Panc1 (cell line): ENCODE data around the gene LAMA5. TPM values are rescaled to one million over a fixed set of nuclear protein-coding genes. Genes with fewer than 3 reads are reported as not detected.

Experiments
- ATAC-seq: fragments of 200-7000 bp; cut with Tn5 transposase; 2 replicates; pipeline ENCODE4 v1.9.1; 2020; ENCODE audit warnings: mild to moderate bottlenecking, moderate library complexity
- BruUV-seq: library from RNA; stranded (reverse); fragments of 400-500 nt; replicated peaks from 2 replicates; lab custom pipeline; 2021; lab: Mats Ljungman, UMichigan
- CTCF ChIA-PET: fragments of 300-600 bp; sonication (Branson Sonifier 250); formaldehyde crosslinking; loops from one replicate; lab custom pipeline; 2022; ENCODE audit warnings: antibody characterized with exemption; lab: Charles Lee
- POLR2A ChIA-PET: fragments of 300-600 bp; sonication (Branson Sonifier 250); formaldehyde crosslinking; loops from one replicate; lab custom pipeline; 2022; ENCODE audit warnings: antibody characterized with exemption; lab: Charles Lee
- DNase-seq: peaks from one replicate; pipeline ENCODE4 v3.0.0-alpha.2; 2010; ENCODE audit warnings: low read depth, low spot score
- H3K27ac ChIP-seq: 2 replicates; pipeline ENCODE4 v1.5.1; 2011; ENCODE audit warnings: mild to moderate bottlenecking, low read length, inconsistent platforms
- H3K27me3 ChIP-seq: fragments of 200-500 bp; sonication (Bioruptor generic); 2 replicates; pipeline ENCODE4 v1.6.0; 2014; ENCODE audit warnings: low read length, inconsistent platforms; ENCODE audit not compliant: control insufficient read depth, insufficient read depth
- H3K36me3 ChIP-seq: fragments of 200-500 bp; sonication (Bioruptor generic); 2 replicates; pipeline ENCODE4 v1.5.1; 2014; ENCODE audit warnings: inconsistent platforms, mild to moderate bottlenecking, low read length, moderate library complexity; ENCODE audit not compliant: control insufficient read depth, insufficient read depth
- H3K4me1 ChIP-seq: 2 replicates; pipeline ENCODE4 v1.5.1; 2011; ENCODE audit warnings: inconsistent platforms, mild to moderate bottlenecking, low read length, moderate library complexity; ENCODE audit not compliant: control insufficient read depth, insufficient read depth
- H3K4me3 ChIP-seq, 2 experiments: 2 replicates each; pipeline ENCODE4 v1.5.1; 2011 to 2012; ENCODE audit warnings: low read depth in 2 of 2, low read length in 2 of 2, mild to moderate bottlenecking in 2 of 2, inconsistent platforms in 1 of 2, moderate library complexity in 1 of 2
- H3K9me3 ChIP-seq: fragments of 200-500 bp; sonication (Bioruptor generic); 2 replicates; pipeline ENCODE4 v1.5.1; 2014; ENCODE audit warnings: low read depth, mild to moderate bottlenecking, inconsistent platforms, low read length, moderate library complexity; ENCODE audit not compliant: control insufficient read depth, insufficient read depth
- POLR2AphosphoS5 ChIP-seq: IDR thresholded peaks from 2 replicates; pipeline ENCODE4 v1.6.1; 2012; ENCODE audit warnings: mild to moderate bottlenecking, low read depth, low read length, moderate library complexity
- SIN3A ChIP-seq: IDR thresholded peaks from 2 replicates; pipeline ENCODE4 v1.6.1; 2012; ENCODE audit warnings: low read depth, mild to moderate bottlenecking, low read length, moderate library complexity, borderline replicate concordance; ENCODE audit not compliant: insufficient read depth
- TCF7L2 ChIP-seq: IDR thresholded peaks from 2 replicates; pipeline ENCODE4 v1.6.1; 2011; ENCODE audit warnings: mild to moderate bottlenecking, low read depth, low read length, inconsistent platforms
- in situ Hi-C: cut with HindIII; loops from 2 replicates; pipeline ENCODE4 v1.10.0; 2016; ENCODE audit warnings: low sequenced_read_pairs, low pct_unique_long_range_greater_than_20kb
- intact Hi-C: fragments of 100-400 bp; cut with micrococcal nuclease; formaldehyde crosslinking; loops from one replicate; pipeline ENCODE4 v1.10.0; 2022; ENCODE audit not compliant: unreplicated experiment
- total RNA-seq: library from RNA; stranded (reverse); gene quantifications from one replicate; pipeline ENCODE4 v1.2.1, GENCODE V29; 2021; ENCODE audit not compliant: unreplicated experiment
- TF ChIP-seq, protein P1 (sequence below): fragments of 450-650 bp; IDR thresholded peaks from 2 replicates; pipeline ENCODE4 v1.5.1; 2017; ENCODE audit warnings: mild to moderate bottlenecking
- TF ChIP-seq, protein P2 (sequence below), 2 experiments: IDR thresholded peaks; 2 replicates each; pipeline ENCODE4 v1.6.1; 2011 to 2012; ENCODE audit warnings: low read depth in 2 of 2, control low read depth in 1 of 2, low read length in 1 of 2, mild to moderate bottlenecking in 1 of 2, moderate library complexity in 1 of 2; ENCODE audit not compliant: insufficient read depth in 1 of 2

LAMA5 gene
- total RNA-seq, 1 experiment from 2014 or later, result 497 TPM

DNA sequence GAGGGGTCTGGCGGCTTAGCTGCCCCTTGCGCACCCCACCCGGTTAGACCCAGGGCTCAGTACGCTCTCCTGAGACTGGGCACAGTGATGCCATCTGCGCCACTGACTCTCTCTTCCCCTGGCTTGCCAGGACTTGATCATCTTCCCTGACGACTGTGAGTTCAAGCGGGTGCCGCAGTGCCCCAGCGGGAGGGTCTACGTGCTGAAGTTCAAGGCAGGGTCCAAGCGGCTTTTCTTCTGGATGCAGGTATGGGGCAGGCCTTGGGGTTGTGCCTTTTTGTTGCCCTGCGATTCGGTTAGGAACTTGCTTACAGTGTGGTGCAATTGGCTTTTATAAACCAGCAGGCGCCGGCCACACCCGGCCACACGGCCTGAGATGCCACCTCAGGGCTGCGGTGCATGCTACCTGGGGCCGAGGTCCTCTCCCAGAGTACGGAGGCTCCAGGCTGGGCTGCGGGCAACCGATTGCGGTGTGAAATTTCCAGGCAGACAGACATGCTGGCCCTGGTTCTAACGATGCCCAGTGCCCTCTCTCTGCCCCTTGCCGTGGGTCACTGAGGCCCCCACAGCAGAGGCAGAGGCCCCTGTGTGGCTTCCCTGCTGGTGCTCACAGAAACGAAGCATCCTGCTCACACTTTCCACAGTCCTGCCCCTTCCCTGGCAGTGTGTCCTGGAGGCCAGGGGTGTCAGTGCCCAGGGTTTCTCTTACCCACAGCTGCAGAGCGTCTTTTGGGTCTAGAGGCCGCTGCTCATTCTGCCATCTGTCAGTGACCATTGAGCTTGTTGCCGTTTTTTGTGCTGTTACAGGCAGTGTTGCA is 62.6 kb downstream of the LAMA5 start:
- intact Hi-C loops (loop anchor here (5.0 kb wide), 1 partner anchor 78 kb away; no protein-coding TSS in a partner anchor), in situ Hi-C loops (no loop called here)
- H3K36me3 ChIP-seq, result peaks cover 5% of the 10 kb centered on the region
- no peak for ATAC-seq
- H3K27me3 ChIP-seq, result no peaks in the 10 kb centered on the region
- CTCF ChIA-PET, result interaction anchor here (2.8 kb wide), 1 partner anchor 78 kb away, joined by 7 read pairs; no protein-coding TSS in a partner anchor
- peak overlapping the region; percentile 83 to 94 for H3K4me3 ChIP-seq
- BruUV-seq, result no TSS peak
- H3K9me3 ChIP-seq, result no peaks in the 10 kb centered on the region
- DNase-seq, result no peak
- POLR2A ChIA-PET, result no interaction called here
- TF ChIP-seq, protein P1, sequence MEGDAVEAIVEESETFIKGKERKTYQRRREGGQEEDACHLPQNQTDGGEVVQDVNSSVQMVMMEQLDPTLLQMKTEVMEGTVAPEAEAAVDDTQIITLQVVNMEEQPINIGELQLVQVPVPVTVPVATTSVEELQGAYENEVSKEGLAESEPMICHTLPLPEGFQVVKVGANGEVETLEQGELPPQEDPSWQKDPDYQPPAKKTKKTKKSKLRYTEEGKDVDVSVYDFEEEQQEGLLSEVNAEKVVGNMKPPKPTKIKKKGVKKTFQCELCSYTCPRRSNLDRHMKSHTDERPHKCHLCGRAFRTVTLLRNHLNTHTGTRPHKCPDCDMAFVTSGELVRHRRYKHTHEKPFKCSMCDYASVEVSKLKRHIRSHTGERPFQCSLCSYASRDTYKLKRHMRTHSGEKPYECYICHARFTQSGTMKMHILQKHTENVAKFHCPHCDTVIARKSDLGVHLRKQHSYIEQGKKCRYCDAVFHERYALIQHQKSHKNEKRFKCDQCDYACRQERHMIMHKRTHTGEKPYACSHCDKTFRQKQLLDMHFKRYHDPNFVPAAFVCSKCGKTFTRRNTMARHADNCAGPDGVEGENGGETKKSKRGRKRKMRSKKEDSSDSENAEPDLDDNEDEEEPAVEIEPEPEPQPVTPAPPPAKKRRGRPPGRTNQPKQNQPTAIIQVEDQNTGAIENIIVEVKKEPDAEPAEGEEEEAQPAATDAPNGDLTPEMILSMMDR, result no peak
- TF ChIP-seq POLR2AphosphoS5 (peak; percentile 38; the same call in 1 of the 2 replicates), SIN3A (peak; percentile 62; the same call in 1 of the 2 replicates), TCF7L2 (no peak)
- peaks cover 45% of the 10 kb centered on the region for H3K4me1 ChIP-seq
- peak overlapping the region; percentile 91 for H3K27ac ChIP-seq

DNA sequence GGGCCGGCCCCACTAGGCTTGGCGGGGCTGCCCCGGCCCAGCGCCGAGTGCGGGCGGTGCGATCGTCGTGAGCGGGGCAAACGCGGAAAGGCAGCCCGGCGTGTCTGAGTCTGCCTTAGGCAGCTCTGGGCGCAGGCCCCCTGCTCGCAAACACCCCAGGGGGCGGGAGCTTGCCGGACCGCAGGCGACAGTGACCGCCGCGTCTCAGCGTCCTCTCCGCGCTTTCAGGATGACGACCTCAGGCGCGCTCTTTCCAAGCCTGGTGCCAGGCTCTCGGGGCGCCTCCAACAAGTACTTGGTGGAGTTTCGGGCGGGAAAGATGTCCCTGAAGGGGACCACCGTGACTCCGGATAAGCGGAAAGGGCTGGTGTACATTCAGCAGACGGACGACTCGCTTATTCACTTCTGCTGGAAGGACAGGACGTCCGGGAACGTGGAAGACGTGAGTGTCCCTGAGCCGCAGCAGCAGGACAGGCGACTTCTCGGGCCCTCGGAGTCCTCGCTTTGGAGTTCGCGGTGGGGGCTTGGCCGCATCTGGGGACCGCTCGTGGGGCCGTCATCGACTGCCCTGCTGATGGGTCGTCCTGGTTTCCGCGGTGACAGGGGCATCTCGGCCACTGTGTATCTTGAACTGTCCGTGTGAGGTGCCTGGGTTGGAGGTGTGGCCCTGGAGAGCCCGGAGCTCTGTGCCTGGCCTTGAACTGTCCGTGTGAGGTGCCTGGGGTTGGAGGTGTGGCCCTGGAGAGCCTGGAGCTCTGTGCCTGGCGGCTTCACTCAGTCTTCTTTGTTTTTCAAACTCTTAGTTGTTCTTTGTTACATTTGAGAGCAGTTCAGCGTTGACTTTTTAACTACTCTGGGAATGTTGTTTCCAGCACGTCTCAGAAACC is 63.5 kb downstream of the LAMA5 start:
- Histone ChIP-seq H3K27me3 (no peaks in the 10 kb centered on the region), H3K36me3 (peaks cover 2% of the 10 kb centered on the region; the same call in 1 of the 2 replicates), H3K4me3 (peak overlapping the region; percentile 83 to 94), H3K9me3 (no peaks in the 10 kb centered on the region), H3K4me1 (peaks cover 37% of the 10 kb centered on the region), H3K27ac (peak overlapping the region; percentile 91)
- no TSS peak for BruUV-seq
- intact Hi-C loops, result loop anchor here (5.0 kb wide), 1 partner anchor 79 kb away; no protein-coding TSS in a partner anchor
- in situ Hi-C loops, result no loop called here
- no peak for ATAC-seq
- no peak for DNase-seq
- ChIA-PET CTCF (no interaction called here), POLR2A (interaction anchor here (0.5 to 0.6 kb wide), 2 partner anchors 60 to 93 kb away, joined by 4 to 5 read pairs; no protein-coding TSS in a partner anchor)
- TF ChIP-seq TCF7L2 (no peak), POLR2AphosphoS5 (peak; percentile 39; the same call in 1 of the 2 replicates), SIN3A (peak; percentile 33)
- TF ChIP-seq, protein P2, sequence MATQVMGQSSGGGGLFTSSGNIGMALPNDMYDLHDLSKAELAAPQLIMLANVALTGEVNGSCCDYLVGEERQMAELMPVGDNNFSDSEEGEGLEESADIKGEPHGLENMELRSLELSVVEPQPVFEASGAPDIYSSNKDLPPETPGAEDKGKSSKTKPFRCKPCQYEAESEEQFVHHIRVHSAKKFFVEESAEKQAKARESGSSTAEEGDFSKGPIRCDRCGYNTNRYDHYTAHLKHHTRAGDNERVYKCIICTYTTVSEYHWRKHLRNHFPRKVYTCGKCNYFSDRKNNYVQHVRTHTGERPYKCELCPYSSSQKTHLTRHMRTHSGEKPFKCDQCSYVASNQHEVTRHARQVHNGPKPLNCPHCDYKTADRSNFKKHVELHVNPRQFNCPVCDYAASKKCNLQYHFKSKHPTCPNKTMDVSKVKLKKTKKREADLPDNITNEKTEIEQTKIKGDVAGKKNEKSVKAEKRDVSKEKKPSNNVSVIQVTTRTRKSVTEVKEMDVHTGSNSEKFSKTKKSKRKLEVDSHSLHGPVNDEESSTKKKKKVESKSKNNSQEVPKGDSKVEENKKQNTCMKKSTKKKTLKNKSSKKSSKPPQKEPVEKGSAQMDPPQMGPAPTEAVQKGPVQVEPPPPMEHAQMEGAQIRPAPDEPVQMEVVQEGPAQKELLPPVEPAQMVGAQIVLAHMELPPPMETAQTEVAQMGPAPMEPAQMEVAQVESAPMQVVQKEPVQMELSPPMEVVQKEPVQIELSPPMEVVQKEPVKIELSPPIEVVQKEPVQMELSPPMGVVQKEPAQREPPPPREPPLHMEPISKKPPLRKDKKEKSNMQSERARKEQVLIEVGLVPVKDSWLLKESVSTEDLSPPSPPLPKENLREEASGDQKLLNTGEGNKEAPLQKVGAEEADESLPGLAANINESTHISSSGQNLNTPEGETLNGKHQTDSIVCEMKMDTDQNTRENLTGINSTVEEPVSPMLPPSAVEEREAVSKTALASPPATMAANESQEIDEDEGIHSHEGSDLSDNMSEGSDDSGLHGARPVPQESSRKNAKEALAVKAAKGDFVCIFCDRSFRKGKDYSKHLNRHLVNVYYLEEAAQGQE (IDR thresholded peaks at IDR 0.05; ENCODE audit: insufficient read depth in 1 of 2, low read depth in 2 of 2, low read length in 1 of 2), result no peak
- TF ChIP-seq, protein P1, result no peak
